NCI-H524 (cell line): ENCODE measurements around the gene RNASEH1.

ENCODE experiments used
- DNase-seq, 2 experiments: peaks; one replicate each; lab custom pipeline; 2025; lab: John Stamatoyannopoulos, UW

RNASEH1 gene

GRCh38 chr2:3558205-3559014 is at the start of gene RNASEH1:
Gene RNASEH1, minus strand, starts transcription at chr2:3558333. Its CDS starts 73 bp downstream, at chr2:3558260.
- DNase-seq, result peak; percentile 97 to 99

GRCh38 chr2:3606370-3607201 is 48.5 kb upstream of the RNASEH1 start:
- DNase-seq, result peak in 1 of 2 experiments; percentile 16

- no peak for DNase-seq
These were observed 47.9 kb upstream of the RNASEH1 start for GRCh38 chr2:3606028-3606369.

GRCh38 chr2:3604991-3605961 is 47.1 kb upstream of the RNASEH1 start:
- peak; percentile 84 to 95 for DNase-seq

GRCh38 chr2:3604207-3604877 is 46.2 kb upstream of the RNASEH1 start:
- peak in 1 of 2 experiments; percentile 26 for DNase-seq

- DNase-seq, result no peak
These were observed 45.5 kb upstream of the RNASEH1 start for GRCh38 chr2:3603536-3604206.

- no peak for DNase-seq
These were observed 44.6 kb upstream of the RNASEH1 start for GRCh38 chr2:3602553-3603339.

GRCh38 chr2:3601561-3602271 is 43.6 kb upstream of the RNASEH1 start:
- no peak for DNase-seq

GRCh38 chr2:3600256-3600855 is 42.2 kb upstream of the RNASEH1 start:
- no peak for DNase-seq

- DNase-seq, result no peak
These were observed 41.0 kb upstream of the RNASEH1 start for GRCh38 chr2:3598912-3599854.

GRCh38 chr2:3598197-3598910 is 40.2 kb upstream of the RNASEH1 start:
- no peak for DNase-seq

GRCh38 chr2:3597567-3597966 is 39.4 kb upstream of the RNASEH1 start:
- DNase-seq, result no peak

GRCh38 chr2:3596901-3597417 is 38.8 kb upstream of the RNASEH1 start:
- DNase-seq, result no peak

GRCh38 chr2:3595985-3596384 is 37.9 kb upstream of the RNASEH1 start:
- DNase-seq, result no peak

- no peak for DNase-seq
These were observed 37.3 kb upstream of the RNASEH1 start for GRCh38 chr2:3595404-3595803.

GRCh38 chr2:3594493-3595281 is 36.6 kb upstream of the RNASEH1 start, which contains the start of gene COLEC11:
Gene COLEC11, plus strand, starts transcription at chr2:3595112. Its CDS starts 9,229 bp downstream, at chr2:3604341.
- no peak for DNase-seq
